Heart left ventricle (tissue), 13 donors: ENCODE data around the gene ITPR2.

Experiments used
- POLR2A ChIP-seq, 2 donors: fragments of 450-650 bp; IDR thresholded peaks; one replicate each; pipeline ENCODE4 v1.6.1; 2017; ENCODE audit warnings: antibody characterized with exemption in 2 of 2, mild to moderate bottlenecking in 2 of 2, moderate library complexity in 2 of 2
- TF ChIP-seq, protein P1 (sequence below), 12 donors: fragments of 200-600 bp; sonication (generic) in 4 of 12; IDR thresholded peaks; one replicate each; pipeline versions ENCODE4 v1.5.0 to v1.8.0; 2018 to 2022; ENCODE audit warnings: antibody characterized with exemption in 12 of 12, mild to moderate bottlenecking in 5 of 12
- donor health status: ischemic (EF 13 %, LVEDD 7.1; RV severe dilation, severe dysfunction).
- donor health status: DM: no; HTN: yes; CAD: no.
- donor health status: DM: no; HTN: no; CAD: no.
- donor health status: ischemic (EF 25% LVEDD 6.9; RV normal size, moderate dysfunction).
- donor health status: ischemic (EF 25% LVEDD 5.7; RV mildly dilated, moderate dysfunction).
- donor health status: ischemic (EF 35%, LVEDD 5.7; RV mildly dilated, moderate dysfunction).
- donor health status: nonischemic (EF 11% LVEDD 7.7; RV severe dilation, severe dysfunction).
- donor health status: DM: yes; HTN: yes; CAD: no.
- donor health status: PGD.
- donor health status: ischemic (EF 29% LVEDD 5.4; RV normal size, mild dysfunction).
- donor health status: nonischemic (EF 23%, LVEDD 6.1; RV moderate dilation, normal function).

DNA sequence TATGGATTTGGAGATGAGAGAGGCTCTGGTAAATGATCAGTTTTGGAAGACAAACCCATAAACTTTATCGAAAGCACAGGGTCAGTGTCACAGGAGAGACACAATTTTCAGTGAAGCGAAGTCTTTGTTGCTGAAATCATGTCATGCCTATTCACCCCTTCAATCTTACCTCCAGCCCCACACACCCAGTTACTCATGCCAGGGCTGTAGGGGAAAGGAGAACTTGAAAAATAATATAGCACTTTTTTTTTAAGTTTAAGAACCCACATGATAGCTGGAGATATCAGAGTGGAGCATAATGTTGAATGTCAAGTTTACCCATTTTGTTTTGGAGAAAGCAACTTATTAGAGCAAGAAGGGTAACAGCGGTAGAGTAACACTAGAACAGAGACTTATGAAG, 530.2 kb downstream of the ITPR2 start:
- no peak for TF ChIP-seq POLR2A (IDR thresholded peaks at IDR 0.05)
- TF ChIP-seq, protein P1, sequence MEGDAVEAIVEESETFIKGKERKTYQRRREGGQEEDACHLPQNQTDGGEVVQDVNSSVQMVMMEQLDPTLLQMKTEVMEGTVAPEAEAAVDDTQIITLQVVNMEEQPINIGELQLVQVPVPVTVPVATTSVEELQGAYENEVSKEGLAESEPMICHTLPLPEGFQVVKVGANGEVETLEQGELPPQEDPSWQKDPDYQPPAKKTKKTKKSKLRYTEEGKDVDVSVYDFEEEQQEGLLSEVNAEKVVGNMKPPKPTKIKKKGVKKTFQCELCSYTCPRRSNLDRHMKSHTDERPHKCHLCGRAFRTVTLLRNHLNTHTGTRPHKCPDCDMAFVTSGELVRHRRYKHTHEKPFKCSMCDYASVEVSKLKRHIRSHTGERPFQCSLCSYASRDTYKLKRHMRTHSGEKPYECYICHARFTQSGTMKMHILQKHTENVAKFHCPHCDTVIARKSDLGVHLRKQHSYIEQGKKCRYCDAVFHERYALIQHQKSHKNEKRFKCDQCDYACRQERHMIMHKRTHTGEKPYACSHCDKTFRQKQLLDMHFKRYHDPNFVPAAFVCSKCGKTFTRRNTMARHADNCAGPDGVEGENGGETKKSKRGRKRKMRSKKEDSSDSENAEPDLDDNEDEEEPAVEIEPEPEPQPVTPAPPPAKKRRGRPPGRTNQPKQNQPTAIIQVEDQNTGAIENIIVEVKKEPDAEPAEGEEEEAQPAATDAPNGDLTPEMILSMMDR (IDR thresholded peaks at IDR 0.05), result no peak
